MM.1S (cell line): Measurements from ENCODE around the gene TPI1.

ENCODE experiments used
- DNase-seq: peaks from one replicate; pipeline ENCODE4 v3.0.0-alpha.2; 2015
- H2AFZ ChIP-seq: fragments of 300-600 bp; sonication (generic); 2 replicates; pipeline ENCODE4 v1.6.0; 2016; ENCODE audit warnings: antibody characterized with exemption, low read length
- H3F3A ChIP-seq: fragments of 300-600 bp; sonication (generic); 2 replicates; pipeline ENCODE4 v1.6.1; 2016; ENCODE audit warnings: mild to moderate bottlenecking, antibody characterized with exemption, low read length, moderate library complexity, mixed read lengths; ENCODE audit not compliant: insufficient read depth
- H3K27ac ChIP-seq: fragments of 300-600 bp; sonication (generic); 2 replicates; pipeline ENCODE4 v1.5.1; 2016; ENCODE audit warnings: mild to moderate bottlenecking, low read length
- H3K27me3 ChIP-seq: fragments of 300-600 bp; sonication (generic); replicated peaks from 2 replicates; pipeline ENCODE4 v1.6.0; 2016; ENCODE audit warnings: low read length; ENCODE audit not compliant: insufficient read depth
- H3K36me3 ChIP-seq: fragments of 300-600 bp; sonication (generic); replicated peaks from 2 replicates; pipeline ENCODE4 v1.6.1; 2016; ENCODE audit warnings: mild to moderate bottlenecking, low read length, mixed read lengths; ENCODE audit not compliant: insufficient read depth
- H3K4me1 ChIP-seq: fragments of 300-600 bp; sonication (generic); 2 replicates; pipeline ENCODE4 v1.6.1; 2016; ENCODE audit warnings: low read length, mixed read lengths
- H3K4me2 ChIP-seq: fragments of 300-600 bp; sonication (generic); 2 replicates; pipeline ENCODE4 v1.6.0; 2016; ENCODE audit warnings: low read depth, low read length
- H3K4me3 ChIP-seq: fragments of 300-600 bp; sonication (generic); 2 replicates; pipeline ENCODE4 v1.5.1; 2016; ENCODE audit warnings: low read length, mixed read lengths
- H3K79me2 ChIP-seq: fragments of 300-600 bp; sonication (generic); 2 replicates; pipeline ENCODE4 v1.6.1; 2016; ENCODE audit warnings: mixed run types, low read length, mixed read lengths
- H3K9ac ChIP-seq: fragments of 300-600 bp; sonication (generic); 2 replicates; pipeline ENCODE4 v1.6.1; 2016; ENCODE audit warnings: low read length, mixed read lengths
- H3K9me2 ChIP-seq: fragments of 300-600 bp; sonication (generic); replicated peaks from 2 replicates; pipeline ENCODE4 v1.6.1; 2016; ENCODE audit warnings: mild to moderate bottlenecking, low read length, mixed read lengths; ENCODE audit not compliant: insufficient read depth
- H3K9me3 ChIP-seq: fragments of 300-600 bp; sonication (generic); replicated peaks from 2 replicates; pipeline ENCODE4 v1.6.1; 2016; ENCODE audit warnings: mild to moderate bottlenecking, low read length, mixed read lengths; ENCODE audit not compliant: insufficient read depth
- H4K20me1 ChIP-seq: fragments of 300-600 bp; sonication (generic); 2 replicates; pipeline ENCODE4 v1.6.1; 2016; ENCODE audit warnings: mild to moderate bottlenecking, low read length, moderate library complexity, mixed read lengths; ENCODE audit not compliant: insufficient read depth
- CTCF ChIP-seq: fragments of 300-600 bp; sonication (generic); IDR thresholded peaks from 2 replicates; pipeline ENCODE4 v1.5.1; 2016; ENCODE audit warnings: antibody characterized with exemption, low read length, mixed read lengths
- EZH2 ChIP-seq: fragments of 300-600 bp; sonication (generic); optimal IDR thresholded peaks from 2 replicates; pipeline ENCODE3; 2017; ENCODE audit warnings: low read depth, mild to moderate bottlenecking, antibody characterized with exemption, low read length, mixed read lengths
- EZH2phosphoT487 ChIP-seq: fragments of 300-600 bp; sonication (generic); IDR thresholded peaks from 2 replicates; pipeline ENCODE4 v1.6.1; 2018; ENCODE audit warnings: antibody characterized with exemption, low read length

The TPI1 gene

GRCh38 chr12:6867413-6868210, at the start of gene TPI1:
Gene TPI1, plus strand, starts transcription at chr12:6867531. Its CDS starts 36 bp downstream, at chr12:6867567.
- Histone ChIP-seq H3K4me2 (peak within 1 kb of the TSS; percentile 99), H3K9me3 (no peaks in the 10 kb centered on the region), H3K9me2 (no peaks in the 10 kb centered on the region), H3K27ac (peak within 1 kb of the TSS; percentile 80; the same call in 1 of the 2 replicates), H4K20me1 (peaks cover 23% of the 10 kb centered on the region), H3K27me3 (no peaks in the 10 kb centered on the region), H3K4me1 (peaks cover 36% of the 10 kb centered on the region), H3K36me3 (peaks cover 4% of the 10 kb centered on the region), H3K79me2 (peaks cover 46% of the 10 kb centered on the region), H2AFZ (peak within 1 kb of the TSS; percentile 72), H3K4me3 (peak within 1 kb of the TSS; percentile 92), H3K9ac (peak within 1 kb of the TSS; percentile 99), H3F3A (peaks cover 41% of the 10 kb centered on the region)
- peak; percentile 80 for DNase-seq
- TF ChIP-seq EZH2 (no peak), CTCF (no peak), EZH2phosphoT487 (no peak)

- Histone ChIP-seq H3F3A (no peaks in the 10 kb centered on the region), H3K9me2 (no peaks in the 10 kb centered on the region), H4K20me1 (no peaks in the 10 kb centered on the region), H3K4me2 (no peak overlapping the region), H3K4me1 (no peaks in the 10 kb centered on the region), H3K36me3 (no peaks in the 10 kb centered on the region), H3K9ac (no peak overlapping the region), H3K4me3 (no peak overlapping the region), H2AFZ (no peak overlapping the region), H3K27ac (no peak overlapping the region), H3K79me2 (no peaks in the 10 kb centered on the region), H3K9me3 (no peaks in the 10 kb centered on the region), H3K27me3 (peaks cover 39% of the 10 kb centered on the region)
- TF ChIP-seq CTCF (no peak), EZH2phosphoT487 (no peak), EZH2 (no peak)
- no peak for DNase-seq
These were observed 49.6 kb upstream of the TPI1 start for GRCh38 chr12:6817662-6818157.

GRCh38 chr12:6818222-6818621, 49.1 kb upstream of the TPI1 start:
- H3K9ac ChIP-seq = no peak overlapping the region
- H3K79me2 ChIP-seq = no peaks in the 10 kb centered on the region
- H3K4me2 ChIP-seq = no peak overlapping the region
- no peaks in the 10 kb centered on the region for H4K20me1 ChIP-seq
- no peak for DNase-seq
- no peaks in the 10 kb centered on the region for H3F3A ChIP-seq
- peaks cover 43% of the 10 kb centered on the region for H3K27me3 ChIP-seq
- no peak overlapping the region for H3K27ac ChIP-seq
- H3K4me3 ChIP-seq = no peak overlapping the region
- no peaks in the 10 kb centered on the region for H3K9me3 ChIP-seq
- no peaks in the 10 kb centered on the region for H3K36me3 ChIP-seq
- no peak for TF ChIP-seq EZH2
- TF ChIP-seq CTCF = no peak
- TF ChIP-seq EZH2phosphoT487 = no peak
- no peaks in the 10 kb centered on the region for H3K9me2 ChIP-seq
- no peak overlapping the region for H2AFZ ChIP-seq
- no peaks in the 10 kb centered on the region for H3K4me1 ChIP-seq
